Measurements from ENCODE around the gene ADCY3.

GRCh38 chr2:24874035-24874434 is 46.0 kb downstream of the ADCY3 start:
- no peak for TF ChIP-seq EZH2 (IDR thresholded peaks at IDR 0.05; ENCODE audit: borderline replicate concordance, insufficient read depth, low read length, poor library complexity, severe bottlenecking)
- TF ChIP-seq REST (IDR thresholded peaks at IDR 0.05; ENCODE audit: borderline replicate concordance), result no peak
- no peak for TF ChIP-seq TAF1 (IDR thresholded peaks at IDR 0.05; ENCODE audit: low read depth)
- no peak for TF ChIP-seq CTCF (IDR thresholded peaks at IDR 0.05; ENCODE audit: poor library complexity, severe bottlenecking)
- no peak for TF ChIP-seq MXI1 (conservative IDR thresholded peaks at IDR 0.05; ENCODE audit: poor library complexity, severe bottlenecking)
- no peak for TF ChIP-seq EP300 (conservative IDR thresholded peaks at IDR 0.05; ENCODE audit: poor library complexity, severe bottlenecking)
- no peak for TF ChIP-seq SMC3 (conservative IDR thresholded peaks at IDR 0.05; ENCODE audit: poor library complexity)

All from neural cell (in vitro differentiated cells).